Gastrocnemius medialis (tissue), 4 donors: ENCODE data around the gene ST7. TPM values are rescaled to one million over a fixed set of nuclear protein-coding genes. Genes with fewer than 3 reads are reported as not detected.

Source experiments
- ATAC-seq, 2 donors: fragments of 150-250 bp; one replicate each; pipeline ENCODE4 v1.9.1; 2016
- DNase-seq, 2 donors: peaks; one replicate each; pipeline ENCODE4 v3.0.0-alpha.2; 2019
- H3K27ac ChIP-seq, 4 donors: fragments of 200-600 bp; sonication (generic); 1 replicate in 1 of 4; 2 replicates in 3 of 4; pipeline ENCODE4 v1.5.1; 2016 to 2018; ENCODE audit warnings: mild to moderate bottlenecking in 2 of 4, moderate library complexity in 1 of 4
- H3K27me3 ChIP-seq, 3 donors: fragments of 200-600 bp; sonication (generic) in 2 of 3; 1 replicate in 1 of 3; 2 replicates in 2 of 3; pipeline versions ENCODE4 v1.5.1 to v1.6.0; 2016 to 2019; ENCODE audit warnings: mild to moderate bottlenecking in 1 of 3, moderate library complexity in 1 of 3
- H3K36me3 ChIP-seq, 2 donors: fragments of 200-600 bp; sonication (generic) in 1 of 2; one replicate each; pipeline ENCODE4 v1.5.1; 2017 to 2018
- H3K4me1 ChIP-seq, 2 donors: fragments of 200-600 bp; sonication (generic) in 1 of 2; one replicate each; pipeline ENCODE4 v1.5.1; 2016 to 2017; ENCODE audit warnings: mild to moderate bottlenecking in 2 of 2
- H3K4me3 ChIP-seq, 4 donors: fragments of 200-600 bp; sonication (generic) in 3 of 4; 1 replicate in 1 of 4; 2 replicates in 3 of 4; pipeline ENCODE4 v1.5.1; 2016 to 2019; ENCODE audit warnings: mild to moderate bottlenecking in 2 of 4
- H3K9me3 ChIP-seq, 3 donors: fragments of 200-600 bp; sonication (generic) in 2 of 3; 1 replicate in 1 of 3; 2 replicates in 2 of 3; pipeline ENCODE4 v1.5.1; 2016 to 2019
- POLR2A ChIP-seq, 2 donors: fragments of 450-650 bp; IDR thresholded peaks; one replicate each; pipeline ENCODE4 v1.6.1; 2017; ENCODE audit warnings: antibody characterized with exemption in 2 of 2, mild to moderate bottlenecking in 2 of 2, moderate library complexity in 2 of 2
- in situ Hi-C, 4 donors: fragments of 200-750 bp; cut with MboI; loops; one replicate each; pipeline versions ENCODE4 v1.15.0 to v1.8.0; 2017; ENCODE audit warnings: low sequenced_read_pairs in 4 of 4
- intact Hi-C: fragments of 100-400 bp; cut with DNase I; formaldehyde crosslinking; loops from one replicate; pipeline ENCODE4 v1.15.1; 2023; ENCODE audit warnings: low total_unique reads
- total RNA-seq, 4 donors: library from RNA; depleted of rRNA; stranded (reverse); fragments of >200 nt; gene quantifications; one replicate each; pipeline versions ENCODE4 v1.1.0 to v1.2.3, GENCODE V29; 2016
- TF ChIP-seq, protein P1 (sequence below), 5 experiments: fragments of 450-650 bp in 3 of 5; fragments of 200-600 bp in 2 of 5; sonication (generic) in 2 of 5; IDR thresholded peaks in 4 of 5; conservative IDR thresholded peaks in 1 of 5; 1 replicate in 4 of 5; 2 replicates in 1 of 5; pipeline ENCODE4 v1.5.1; 2016 to 2019; ENCODE audit warnings: antibody characterized with exemption in 5 of 5, mild to moderate bottlenecking in 3 of 5, moderate library complexity in 3 of 5

ST7 gene
- total RNA-seq, 4 donors from 2014 or later, result 5.5 to 14.5 (median 11.9) TPM

GRCh38 chr7:116977172-116977571, 23.9 kb downstream of the ST7 start:
- intact Hi-C loops, result no loop called here
- DNase-seq (no peak), ATAC-seq (no peak)
- Histone ChIP-seq H3K4me1 (no peaks in the 10 kb centered on the region), H3K4me3 (no peak overlapping the region), H3K27me3 (no peaks in the 10 kb centered on the region), H3K36me3 (no peaks in the 10 kb centered on the region), H3K27ac (no peak overlapping the region), H3K9me3 (no peaks in the 10 kb centered on the region)
- TF ChIP-seq, protein P1, sequence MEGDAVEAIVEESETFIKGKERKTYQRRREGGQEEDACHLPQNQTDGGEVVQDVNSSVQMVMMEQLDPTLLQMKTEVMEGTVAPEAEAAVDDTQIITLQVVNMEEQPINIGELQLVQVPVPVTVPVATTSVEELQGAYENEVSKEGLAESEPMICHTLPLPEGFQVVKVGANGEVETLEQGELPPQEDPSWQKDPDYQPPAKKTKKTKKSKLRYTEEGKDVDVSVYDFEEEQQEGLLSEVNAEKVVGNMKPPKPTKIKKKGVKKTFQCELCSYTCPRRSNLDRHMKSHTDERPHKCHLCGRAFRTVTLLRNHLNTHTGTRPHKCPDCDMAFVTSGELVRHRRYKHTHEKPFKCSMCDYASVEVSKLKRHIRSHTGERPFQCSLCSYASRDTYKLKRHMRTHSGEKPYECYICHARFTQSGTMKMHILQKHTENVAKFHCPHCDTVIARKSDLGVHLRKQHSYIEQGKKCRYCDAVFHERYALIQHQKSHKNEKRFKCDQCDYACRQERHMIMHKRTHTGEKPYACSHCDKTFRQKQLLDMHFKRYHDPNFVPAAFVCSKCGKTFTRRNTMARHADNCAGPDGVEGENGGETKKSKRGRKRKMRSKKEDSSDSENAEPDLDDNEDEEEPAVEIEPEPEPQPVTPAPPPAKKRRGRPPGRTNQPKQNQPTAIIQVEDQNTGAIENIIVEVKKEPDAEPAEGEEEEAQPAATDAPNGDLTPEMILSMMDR (IDR thresholded peaks at IDR 0.05 in 4 of 5, conservative IDR thresholded peaks at IDR 0.05 in 1 of 5), result no peak
- no peak for TF ChIP-seq POLR2A (IDR thresholded peaks at IDR 0.05)
- in situ Hi-C loops, result no loop called here

DNA sequence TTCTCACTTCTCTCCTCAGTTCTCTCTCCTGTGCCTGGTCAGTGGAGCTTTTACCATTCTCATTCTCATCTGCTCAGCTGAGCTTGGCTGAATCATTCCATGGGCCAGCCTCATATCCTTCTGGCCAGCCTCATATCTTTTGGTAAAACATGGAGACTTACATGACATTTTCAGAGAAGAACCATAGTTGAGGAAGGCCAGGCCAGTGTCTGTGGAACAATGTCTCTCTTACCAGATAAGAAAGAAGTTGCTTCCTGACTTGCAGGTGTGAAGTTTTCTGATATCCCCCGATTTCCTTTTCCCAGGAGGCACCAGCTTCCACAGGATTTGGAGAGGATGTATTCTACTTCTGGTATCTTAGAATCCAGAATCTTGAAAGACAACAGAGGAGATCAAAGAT, 24.7 kb downstream of the ST7 start:
- intact Hi-C loops (no loop called here), in situ Hi-C loops (no loop called here)
- Histone ChIP-seq H3K4me1 (no peaks in the 10 kb centered on the region), H3K36me3 (no peaks in the 10 kb centered on the region), H3K27me3 (no peaks in the 10 kb centered on the region), H3K4me3 (no peak overlapping the region), H3K9me3 (no peaks in the 10 kb centered on the region), H3K27ac (no peak overlapping the region)
- TF ChIP-seq POLR2A (IDR thresholded peaks at IDR 0.05), result no peak
- TF ChIP-seq, protein P1 (IDR thresholded peaks at IDR 0.05 in 4 of 5, conservative IDR thresholded peaks at IDR 0.05 in 1 of 5), result no peak
- no peak for ATAC-seq
- no peak for DNase-seq

GRCh38 chr7:116979430-116979829, 26.1 kb downstream of the ST7 start:
- TF ChIP-seq, protein P1 (IDR thresholded peaks at IDR 0.05 in 4 of 5, conservative IDR thresholded peaks at IDR 0.05 in 1 of 5), result no peak
- no peak for TF ChIP-seq POLR2A (IDR thresholded peaks at IDR 0.05)
- H3K36me3 ChIP-seq, result no peaks in the 10 kb centered on the region
- in situ Hi-C loops, result no loop called here

DNA sequence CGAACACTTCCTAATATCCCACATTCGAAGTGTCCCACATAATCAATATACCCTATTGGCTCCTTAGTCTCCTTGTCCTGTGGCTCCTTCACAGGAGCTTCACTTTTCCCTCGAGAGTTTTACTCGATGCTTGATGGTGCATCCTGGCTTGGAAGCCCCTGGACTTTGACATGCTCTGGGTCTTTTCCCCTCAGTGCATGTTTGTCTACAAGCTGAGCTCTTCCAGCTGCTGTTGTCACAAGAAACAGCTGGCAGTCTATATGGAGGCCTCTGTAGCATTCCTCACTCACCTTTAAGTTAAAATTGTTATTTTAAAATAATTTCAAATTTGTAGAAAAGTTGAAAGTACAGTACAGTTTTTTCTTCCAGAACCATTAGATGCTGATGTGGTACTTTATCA, 27.1 kb downstream of the ST7 start:
- TF ChIP-seq, protein P1 (IDR thresholded peaks at IDR 0.05 in 4 of 5, conservative IDR thresholded peaks at IDR 0.05 in 1 of 5), result no peak
- no peak for TF ChIP-seq POLR2A (IDR thresholded peaks at IDR 0.05)
- intact Hi-C loops (no loop called here), in situ Hi-C loops (loop anchor here in 1 of 4 donors (10.0 kb wide), 1 partner anchor 134 kb away; no protein-coding TSS in a partner anchor)
- H3K9me3 ChIP-seq, result no peaks in the 10 kb centered on the region
- DNase-seq (no peak), ATAC-seq (no peak)
- H3K36me3 ChIP-seq, result no peaks in the 10 kb centered on the region
- no peak overlapping the region for H3K4me3 ChIP-seq
- no peaks in the 10 kb centered on the region for H3K27me3 ChIP-seq
- no peaks in the 10 kb centered on the region for H3K4me1 ChIP-seq
- H3K27ac ChIP-seq, result no peak overlapping the region

More at GRCh38 chr7:116979430-116979829, 26.1 kb downstream of the ST7 start:
- no peak overlapping the region for H3K27ac ChIP-seq
- H3K4me1 ChIP-seq, result no peaks in the 10 kb centered on the region
- no peak for DNase-seq
- intact Hi-C loops, result no loop called here
- no peaks in the 10 kb centered on the region for H3K9me3 ChIP-seq
- no peaks in the 10 kb centered on the region for H3K27me3 ChIP-seq
- no peak overlapping the region for H3K4me3 ChIP-seq
- no peak for ATAC-seq

- intact Hi-C loops, result no loop called here
- in situ Hi-C loops, result loop anchor here in 1 of 4 donors (10.0 kb wide), 1 partner anchor 133 kb away; no protein-coding TSS in a partner anchor
- no peak for DNase-seq
These were observed 28.6 kb downstream of the ST7 start for GRCh38 chr7:116981939-116982338.

More at GRCh38 chr7:116981939-116982338, 28.6 kb downstream of the ST7 start:
- no peak overlapping the region for H3K27ac ChIP-seq
- ATAC-seq, result no peak
- H3K27me3 ChIP-seq, result no peaks in the 10 kb centered on the region
- H3K36me3 ChIP-seq, result no peaks in the 10 kb centered on the region
- H3K9me3 ChIP-seq, result no peaks in the 10 kb centered on the region
- H3K4me3 ChIP-seq, result no peak overlapping the region
- no peak for TF ChIP-seq POLR2A (IDR thresholded peaks at IDR 0.05)
- TF ChIP-seq, protein P1 (IDR thresholded peaks at IDR 0.05 in 4 of 5, conservative IDR thresholded peaks at IDR 0.05 in 1 of 5), result no peak
- H3K4me1 ChIP-seq, result no peaks in the 10 kb centered on the region
